HCT116 (cell line): ENCODE data around the gene FUNDC2.
A peak's percentile ranks its signal among the peaks of the same experiment; 100 is the strongest.

ENCODE experiments used
- CEBPB ChIP-seq: IDR thresholded peaks from 2 replicates; pipeline ENCODE4 v1.6.1; 2012; ENCODE audit warnings: low read depth
- EGR1 ChIP-seq: IDR thresholded peaks from 2 replicates; pipeline ENCODE4 v1.6.1; 2012; ENCODE audit warnings: low read depth
- ELF1 ChIP-seq: IDR thresholded peaks from 2 replicates; pipeline ENCODE4 v1.6.1; 2012; ENCODE audit warnings: low read depth, borderline replicate concordance
- EZH2phosphoT487 ChIP-seq: fragments of 200-600 bp; IDR thresholded peaks from 2 replicates; pipeline ENCODE4 v1.6.1; 2018; ENCODE audit warnings: antibody characterized with exemption, borderline replicate concordance
- JUND ChIP-seq: IDR thresholded peaks from 2 replicates; pipeline ENCODE4 v1.6.1; 2012
- POLR2A ChIP-seq: IDR thresholded peaks from 2 replicates; pipeline ENCODE4 v1.7.0; 2011; ENCODE audit warnings: borderline replicate concordance; ENCODE audit not compliant: insufficient read depth, insufficient read length; ENCODE audit errors: extremely low read depth
- REST ChIP-seq: IDR thresholded peaks from 2 replicates; pipeline ENCODE4 v1.6.1; 2012; ENCODE audit warnings: low read depth
- SP1 ChIP-seq: IDR thresholded peaks from 2 replicates; pipeline ENCODE4 v1.6.1; 2012; ENCODE audit warnings: low read depth
- ZBTB33 ChIP-seq: IDR thresholded peaks from 2 replicates; pipeline ENCODE4 v1.6.1; 2011; ENCODE audit warnings: mild to moderate bottlenecking, low read length, moderate library complexity; ENCODE audit not compliant: insufficient replicate concordance; ENCODE audit errors: extremely low read depth
- ZNF274 ChIP-seq: fragments of 200-500 bp; sonication (Bioruptor generic); IDR thresholded peaks from 2 replicates; pipeline ENCODE4 v1.6.1; 2014; ENCODE audit warnings: mild to moderate bottlenecking, low read depth, low read length, inconsistent platforms
- TF ChIP-seq, protein P1 (sequence below), 3 experiments: fragments of 200-600 bp in 1 of 3; sonication (generic) in 1 of 3; IDR thresholded peaks in 2 of 3; conservative IDR thresholded peaks in 1 of 3; 2 replicates each; pipeline ENCODE4 v1.5.1; 2012 to 2017; ENCODE audit warnings: low read depth in 2 of 3, low read length in 2 of 3, antibody characterized with exemption in 1 of 3, borderline replicate concordance in 1 of 3, control low read depth in 1 of 3, mild to moderate bottlenecking in 1 of 3, mixed read lengths in 1 of 3, mixed run types in 1 of 3, moderate library complexity in 1 of 3; ENCODE audit not compliant: insufficient read depth in 1 of 3
- TF ChIP-seq, protein P2 (sequence below): IDR thresholded peaks from 2 replicates; pipeline ENCODE4 v1.6.1; 2012
- TF ChIP-seq, protein P3 (sequence below): IDR thresholded peaks from 2 replicates; pipeline ENCODE4 v1.6.1; 2012

DNA sequence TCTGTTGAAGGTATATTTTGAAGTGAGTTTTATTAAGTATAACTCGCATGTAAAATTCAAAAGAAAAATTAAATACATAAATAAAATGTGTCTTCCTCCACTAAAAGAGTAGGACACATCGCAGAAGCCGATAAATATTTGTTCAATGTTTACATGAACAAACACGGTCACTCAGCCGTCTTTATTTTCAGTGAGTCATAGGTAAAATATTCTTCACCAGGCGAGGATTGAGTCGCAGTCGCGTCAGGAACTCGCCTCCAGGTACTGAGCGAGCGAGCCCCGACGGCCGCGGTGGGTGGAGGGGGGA lies 271 bp upstream of the FUNDC2 start:
- no peak for TF ChIP-seq CEBPB
- TF ChIP-seq, protein P1, sequence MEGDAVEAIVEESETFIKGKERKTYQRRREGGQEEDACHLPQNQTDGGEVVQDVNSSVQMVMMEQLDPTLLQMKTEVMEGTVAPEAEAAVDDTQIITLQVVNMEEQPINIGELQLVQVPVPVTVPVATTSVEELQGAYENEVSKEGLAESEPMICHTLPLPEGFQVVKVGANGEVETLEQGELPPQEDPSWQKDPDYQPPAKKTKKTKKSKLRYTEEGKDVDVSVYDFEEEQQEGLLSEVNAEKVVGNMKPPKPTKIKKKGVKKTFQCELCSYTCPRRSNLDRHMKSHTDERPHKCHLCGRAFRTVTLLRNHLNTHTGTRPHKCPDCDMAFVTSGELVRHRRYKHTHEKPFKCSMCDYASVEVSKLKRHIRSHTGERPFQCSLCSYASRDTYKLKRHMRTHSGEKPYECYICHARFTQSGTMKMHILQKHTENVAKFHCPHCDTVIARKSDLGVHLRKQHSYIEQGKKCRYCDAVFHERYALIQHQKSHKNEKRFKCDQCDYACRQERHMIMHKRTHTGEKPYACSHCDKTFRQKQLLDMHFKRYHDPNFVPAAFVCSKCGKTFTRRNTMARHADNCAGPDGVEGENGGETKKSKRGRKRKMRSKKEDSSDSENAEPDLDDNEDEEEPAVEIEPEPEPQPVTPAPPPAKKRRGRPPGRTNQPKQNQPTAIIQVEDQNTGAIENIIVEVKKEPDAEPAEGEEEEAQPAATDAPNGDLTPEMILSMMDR (IDR thresholded peaks at IDR 0.05 in 2 of 3, conservative IDR thresholded peaks at IDR 0.05 in 1 of 3; ENCODE audit: borderline replicate concordance in 1 of 3, insufficient read depth in 1 of 3, low read depth in 2 of 3, low read length in 2 of 3) = no peak
- TF ChIP-seq ZNF274 = no peak
- TF ChIP-seq POLR2A = no peak
- no peak for TF ChIP-seq EZH2phosphoT487
- TF ChIP-seq ELF1 = no peak
- no peak for TF ChIP-seq EGR1
- TF ChIP-seq ZBTB33 = no peak
- TF ChIP-seq REST = no peak
- TF ChIP-seq, protein P2, sequence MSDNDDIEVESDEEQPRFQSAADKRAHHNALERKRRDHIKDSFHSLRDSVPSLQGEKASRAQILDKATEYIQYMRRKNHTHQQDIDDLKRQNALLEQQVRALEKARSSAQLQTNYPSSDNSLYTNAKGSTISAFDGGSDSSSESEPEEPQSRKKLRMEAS = no peak
- peak; percentile 63 for TF ChIP-seq JUND
- TF ChIP-seq SP1 = no peak
- TF ChIP-seq, protein P3, sequence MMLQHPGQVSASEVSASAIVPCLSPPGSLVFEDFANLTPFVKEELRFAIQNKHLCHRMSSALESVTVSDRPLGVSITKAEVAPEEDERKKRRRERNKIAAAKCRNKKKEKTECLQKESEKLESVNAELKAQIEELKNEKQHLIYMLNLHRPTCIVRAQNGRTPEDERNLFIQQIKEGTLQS = no peak
